Gastrocnemius medialis (tissue), 4 donors: Measurements from ENCODE around the gene MUL1. TPM values are rescaled to one million over a fixed set of nuclear protein-coding genes. Genes with fewer than 3 reads are reported as not detected.

ENCODE experiments used
- ATAC-seq, 2 donors: fragments of 150-250 bp; one replicate each; pipeline ENCODE4 v1.9.1; 2016
- DNase-seq, 2 donors: peaks; one replicate each; pipeline ENCODE4 v3.0.0-alpha.2; 2019
- H3K27ac ChIP-seq, 4 donors: fragments of 200-600 bp; sonication (generic); 1 replicate in 1 of 4; 2 replicates in 3 of 4; pipeline ENCODE4 v1.5.1; 2016 to 2018; ENCODE audit warnings: mild to moderate bottlenecking in 2 of 4, moderate library complexity in 1 of 4
- H3K27me3 ChIP-seq, 3 donors: fragments of 200-600 bp; sonication (generic) in 2 of 3; 1 replicate in 1 of 3; 2 replicates in 2 of 3; pipeline versions ENCODE4 v1.5.1 to v1.6.0; 2016 to 2019; ENCODE audit warnings: mild to moderate bottlenecking in 1 of 3, moderate library complexity in 1 of 3
- H3K36me3 ChIP-seq, 2 donors: fragments of 200-600 bp; sonication (generic) in 1 of 2; one replicate each; pipeline ENCODE4 v1.5.1; 2017 to 2018
- H3K4me1 ChIP-seq, 2 donors: fragments of 200-600 bp; sonication (generic) in 1 of 2; one replicate each; pipeline ENCODE4 v1.5.1; 2016 to 2017; ENCODE audit warnings: mild to moderate bottlenecking in 2 of 2
- H3K4me3 ChIP-seq, 4 donors: fragments of 200-600 bp; sonication (generic) in 3 of 4; 1 replicate in 1 of 4; 2 replicates in 3 of 4; pipeline ENCODE4 v1.5.1; 2016 to 2019; ENCODE audit warnings: mild to moderate bottlenecking in 2 of 4
- H3K9me3 ChIP-seq, 3 donors: fragments of 200-600 bp; sonication (generic) in 2 of 3; 1 replicate in 1 of 3; 2 replicates in 2 of 3; pipeline ENCODE4 v1.5.1; 2016 to 2019
- CTCF ChIP-seq, 5 experiments: fragments of 450-650 bp in 3 of 5; fragments of 200-600 bp in 2 of 5; sonication (generic) in 2 of 5; IDR thresholded peaks in 4 of 5; conservative IDR thresholded peaks in 1 of 5; 1 replicate in 4 of 5; 2 replicates in 1 of 5; pipeline ENCODE4 v1.5.1; 2016 to 2019; ENCODE audit warnings: antibody characterized with exemption in 5 of 5, mild to moderate bottlenecking in 3 of 5, moderate library complexity in 3 of 5
- POLR2A ChIP-seq, 2 donors: fragments of 450-650 bp; IDR thresholded peaks; one replicate each; pipeline ENCODE4 v1.6.1; 2017; ENCODE audit warnings: antibody characterized with exemption in 2 of 2, mild to moderate bottlenecking in 2 of 2, moderate library complexity in 2 of 2
- in situ Hi-C, 4 donors: fragments of 200-750 bp; cut with MboI; loops; one replicate each; pipeline versions ENCODE4 v1.15.0 to v1.8.0; 2017; ENCODE audit warnings: low sequenced_read_pairs in 4 of 4
- intact Hi-C: fragments of 100-400 bp; cut with DNase I; formaldehyde crosslinking; loops from one replicate; pipeline ENCODE4 v1.15.1; 2023; ENCODE audit warnings: low total_unique reads
- total RNA-seq, 4 donors: library from RNA; depleted of rRNA; stranded (reverse); fragments of >200 nt; gene quantifications; one replicate each; pipeline versions ENCODE4 v1.1.0 to v1.2.3, GENCODE V29; 2016

MUL1 gene
- total RNA-seq, 4 donors from 2014 or later, result 32.8 to 44.5 (median 38.8) TPM

DNA sequence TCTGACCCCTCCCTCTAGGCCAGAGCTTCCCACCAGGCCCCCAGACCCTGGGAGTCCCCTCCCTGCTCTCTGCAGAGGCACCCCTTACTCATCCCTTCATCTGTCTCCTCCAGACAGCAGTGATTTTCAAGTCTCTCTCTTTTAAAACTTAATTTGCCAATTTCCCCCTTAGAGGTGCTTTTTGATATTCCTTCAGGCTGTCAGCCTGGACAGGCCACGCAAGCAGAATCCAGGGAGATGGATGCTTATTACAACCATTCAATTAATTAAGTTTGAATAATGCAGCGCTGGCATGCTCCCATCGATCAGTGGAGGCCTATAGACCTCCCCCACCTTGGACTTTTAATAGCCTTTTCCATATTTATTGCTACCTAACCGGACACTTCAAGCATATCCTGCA lies 28.1 kb downstream of the MUL1 start:
- in situ Hi-C loops, result no loop called here
- Histone ChIP-seq H3K4me1 (peaks cover 3 to 5% of the 10 kb centered on the region in 2 donors), H3K27me3 (peaks cover 40 to 54% (median 42%) of the 10 kb centered on the region in 3 donors), H3K27ac (no peak overlapping the region), H3K9me3 (no peaks in the 10 kb centered on the region), H3K36me3 (no peaks in the 10 kb centered on the region), H3K4me3 (no peak overlapping the region)
- TF ChIP-seq POLR2A (IDR thresholded peaks at IDR 0.05) (no peak), CTCF (IDR thresholded peaks at IDR 0.05 in 4 of 5, conservative IDR thresholded peaks at IDR 0.05 in 1 of 5) (no peak)
- no peak for ATAC-seq
- intact Hi-C loops, result no loop called here
- DNase-seq, result no peak

- in situ Hi-C loops, result no loop called here
- ATAC-seq (no peak), DNase-seq (no peak)
- TF ChIP-seq CTCF (IDR thresholded peaks at IDR 0.05 in 4 of 5, conservative IDR thresholded peaks at IDR 0.05 in 1 of 5) (no peak), POLR2A (IDR thresholded peaks at IDR 0.05) (no peak)
- Histone ChIP-seq H3K27me3 (peaks cover 25 to 37% (median 27%) of the 10 kb centered on the region in 3 donors), H3K36me3 (no peaks in the 10 kb centered on the region), H3K27ac (no peak overlapping the region), H3K9me3 (no peaks in the 10 kb centered on the region), H3K4me3 (no peak overlapping the region), H3K4me1 (peaks cover 0 to 5% of the 10 kb centered on the region in 2 donors)
- intact Hi-C loops, result no loop called here
Measured at GRCh38 chr1:20478057-20478635, 29.8 kb downstream of the MUL1 start.

GRCh38 chr1:20477348-20478056 lies 30.4 kb downstream of the MUL1 start:
- Histone ChIP-seq H3K27ac (no peak overlapping the region), H3K9me3 (no peaks in the 10 kb centered on the region), H3K27me3 (peaks cover 25 to 31% (median 27%) of the 10 kb centered on the region in 3 donors), H3K36me3 (no peaks in the 10 kb centered on the region), H3K4me3 (no peak overlapping the region), H3K4me1 (peaks cover 0 to 5% of the 10 kb centered on the region in 2 donors)
- in situ Hi-C loops, result no loop called here
- intact Hi-C loops, result no loop called here
- no peak for DNase-seq
- TF ChIP-seq CTCF (IDR thresholded peaks at IDR 0.05 in 4 of 5, conservative IDR thresholded peaks at IDR 0.05 in 1 of 5), result no peak
- TF ChIP-seq POLR2A (IDR thresholded peaks at IDR 0.05), result no peak
- no peak for ATAC-seq

- Histone ChIP-seq H3K27me3 (peaks cover 22 to 26% (median 25%) of the 10 kb centered on the region in 3 donors), H3K9me3 (no peaks in the 10 kb centered on the region), H3K36me3 (no peaks in the 10 kb centered on the region), H3K27ac (no peak overlapping the region), H3K4me3 (no peak overlapping the region), H3K4me1 (peaks cover 0 to 5% of the 10 kb centered on the region in 2 donors)
- in situ Hi-C loops, result no loop called here
- DNase-seq, result no peak
- intact Hi-C loops, result no loop called here
- TF ChIP-seq CTCF (IDR thresholded peaks at IDR 0.05 in 4 of 5, conservative IDR thresholded peaks at IDR 0.05 in 1 of 5) (no peak), POLR2A (IDR thresholded peaks at IDR 0.05) (no peak)
- no peak for ATAC-seq
Measured at GRCh38 chr1:20476265-20477038, 31.5 kb downstream of the MUL1 start.
